HG02678 (cell line): ENCODE data around the gene C1orf167.

ENCODE experiments used
- ATAC-seq: cut with Tn5 transposase; IDR thresholded peaks from one replicate; pipeline ENCODE4 v1.9.1; 2021; ENCODE audit warnings: mild to moderate bottlenecking, moderate library complexity; ENCODE audit not compliant: unreplicated experiment

C1orf167 gene

DNA sequence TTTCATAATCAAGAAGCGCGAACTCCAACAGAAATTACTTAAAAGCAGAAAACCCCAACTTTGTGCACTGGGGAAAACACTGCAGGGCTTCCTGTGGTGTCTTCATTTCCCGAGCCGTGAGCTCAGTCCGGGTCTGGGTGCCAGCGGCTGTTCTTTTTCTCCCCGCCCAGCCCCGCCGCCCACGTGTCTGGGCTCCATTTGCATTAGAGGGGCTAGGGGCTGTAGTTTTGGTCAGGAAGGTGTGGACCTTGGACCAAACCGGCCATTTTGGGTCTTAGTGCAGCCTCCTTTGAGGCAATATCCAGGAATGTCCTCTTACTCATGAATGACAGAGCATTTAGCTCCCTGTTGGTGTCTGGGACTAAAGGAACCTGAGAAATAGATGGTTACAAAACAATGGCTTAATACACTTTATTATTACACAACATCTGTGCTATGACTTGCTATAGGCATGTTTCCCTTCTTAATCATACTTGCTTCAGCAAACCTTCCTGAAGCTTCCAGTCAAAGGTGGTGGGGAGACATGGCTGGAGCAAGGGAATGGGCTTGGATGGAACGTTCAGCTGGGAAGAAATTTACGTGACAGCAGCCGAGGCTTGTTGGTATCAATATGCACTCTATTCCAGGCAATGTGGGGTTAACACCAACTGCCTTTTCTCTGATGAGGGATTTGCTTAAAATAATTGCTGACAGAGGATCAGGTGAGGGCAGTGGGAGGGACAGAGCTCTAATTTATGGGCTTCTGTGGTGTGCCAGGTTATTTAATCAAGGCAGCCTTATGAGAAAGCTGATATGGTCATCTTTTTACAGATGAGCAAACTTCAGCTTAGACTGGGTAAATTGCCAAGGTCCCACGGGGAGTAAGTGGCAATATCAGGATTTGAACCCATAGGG, 25.0 kb upstream of the C1orf167 start:
- ATAC-seq: no peak

- ATAC-seq: no peak
Observed at GRCh38 chr1:11738096-11738495, 23.9 kb upstream of the C1orf167 start.

DNA sequence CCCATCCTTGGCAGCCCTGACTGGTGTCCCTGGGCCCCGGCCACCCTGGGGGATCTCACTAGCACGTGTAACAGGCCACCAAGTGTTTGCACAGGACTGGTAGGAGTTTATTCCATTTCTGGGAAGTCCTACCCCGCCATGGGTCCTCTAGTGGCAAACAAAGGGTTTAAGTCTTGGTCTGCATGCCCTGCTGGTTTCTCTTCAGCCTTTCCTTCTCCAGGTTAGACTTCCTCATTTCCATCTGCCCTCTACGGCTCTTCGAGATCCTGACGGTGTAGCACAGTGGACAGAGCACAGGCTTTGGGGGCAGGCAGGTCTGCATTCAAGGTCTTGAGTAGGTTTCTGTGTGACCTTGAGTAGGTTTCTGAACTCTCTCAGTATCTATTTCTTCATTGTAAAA, 23.2 kb upstream of the C1orf167 start:
- no peak for ATAC-seq

DNA sequence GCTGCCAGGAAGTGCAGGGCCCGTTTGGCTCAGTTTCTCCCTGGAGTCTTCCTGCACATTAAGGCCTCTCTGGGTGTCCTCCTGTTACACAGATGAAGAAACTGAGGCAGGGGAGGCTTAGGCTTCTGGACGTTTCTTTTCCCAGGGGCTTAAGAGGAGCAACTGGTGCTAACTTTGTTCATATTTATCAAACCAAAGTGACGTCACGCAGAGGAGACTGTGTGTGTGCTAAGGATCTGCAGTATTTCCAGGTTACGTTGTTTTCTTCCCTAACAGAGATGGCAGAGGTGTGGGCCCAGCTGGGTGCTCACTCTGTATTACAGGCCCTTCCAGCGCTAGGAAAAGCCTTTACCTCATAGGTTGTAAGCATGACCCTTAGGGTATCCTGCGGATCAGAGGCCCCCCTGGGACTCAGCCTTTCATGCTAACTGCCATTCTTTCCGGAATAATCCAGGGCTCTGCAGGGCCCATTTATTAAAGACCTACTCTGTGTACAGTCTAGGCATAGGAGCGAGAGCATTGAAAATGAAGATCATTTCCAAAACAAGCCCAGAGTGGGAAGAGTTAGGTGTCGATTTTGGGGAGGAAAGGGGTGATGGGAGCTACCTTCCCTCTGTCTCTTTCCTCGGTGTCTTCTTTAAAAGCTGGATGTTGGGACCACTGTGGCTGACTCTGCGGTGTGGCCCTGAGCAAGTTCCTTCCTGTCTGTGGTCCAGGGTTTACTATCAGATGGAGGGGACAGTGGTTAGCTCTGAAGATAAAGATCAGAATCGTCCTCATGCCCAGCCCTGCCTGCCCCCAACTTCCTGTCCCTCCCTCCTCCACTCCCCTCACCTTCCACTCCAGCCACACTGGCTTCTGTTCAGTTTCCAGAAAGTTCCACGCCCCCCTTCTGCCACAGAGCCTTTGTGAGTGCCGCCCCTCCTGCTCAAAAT, 21.5 kb upstream of the C1orf167 start:
- no peak for ATAC-seq

DNA sequence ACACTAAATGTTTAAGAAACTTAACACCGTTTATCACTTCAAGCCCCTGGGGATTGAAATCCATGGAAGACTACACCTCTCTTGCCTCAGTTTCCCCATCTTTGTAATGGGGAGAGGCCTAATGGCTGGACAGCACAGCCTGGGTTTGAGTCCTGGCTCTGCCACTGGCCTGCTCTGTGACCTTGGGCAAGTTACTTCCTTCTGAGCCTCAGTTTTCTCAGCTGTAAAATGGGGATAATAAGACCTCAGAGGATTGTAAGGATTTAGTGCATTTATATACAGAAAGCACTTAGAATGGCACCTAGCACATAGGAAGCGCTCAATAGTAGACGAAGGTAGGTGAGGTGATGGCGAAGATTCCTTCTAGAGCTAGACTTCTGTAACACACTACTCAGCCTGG, 20.5 kb upstream of the C1orf167 start:
- ATAC-seq: no peak

DNA sequence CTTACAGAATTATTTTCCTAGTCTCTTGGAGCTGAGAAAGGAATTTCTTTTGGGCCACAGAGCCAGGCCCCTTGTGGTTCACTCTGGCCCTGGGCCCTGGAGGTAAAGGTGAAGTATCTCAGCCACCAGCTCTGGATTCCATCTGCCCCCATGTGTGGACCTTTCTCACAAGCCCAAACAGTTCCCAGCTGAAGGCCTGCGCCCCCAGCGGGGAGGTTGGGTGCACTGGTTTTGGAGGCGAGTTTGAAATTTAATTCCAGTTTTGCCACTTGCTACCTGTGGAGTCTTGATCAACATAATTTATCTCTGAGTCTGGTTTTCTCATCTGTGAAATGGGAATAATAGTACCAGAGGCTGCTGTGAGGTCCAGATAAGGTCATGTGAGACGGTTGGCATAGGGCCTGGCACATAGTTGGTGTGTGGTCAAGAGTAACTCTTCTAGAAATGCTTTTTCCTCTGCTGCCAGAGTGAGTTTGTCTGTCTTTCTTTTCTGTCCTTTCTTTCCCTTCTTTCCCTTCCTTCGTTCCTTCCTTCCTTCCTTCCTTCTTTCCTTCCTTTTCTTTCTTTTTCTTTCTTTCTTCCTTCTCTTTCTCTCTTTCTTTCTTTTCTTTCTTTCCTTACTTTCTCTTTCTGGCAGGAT, 20.0 kb upstream of the C1orf167 start:
- ATAC-seq: no peak

- ATAC-seq: no peak
Observed at GRCh38 chr1:11744287-11744686, 17.7 kb upstream of the C1orf167 start.

- no peak for ATAC-seq
Observed at GRCh38 chr1:11746092-11746491, 15.9 kb upstream of the C1orf167 start.

DNA sequence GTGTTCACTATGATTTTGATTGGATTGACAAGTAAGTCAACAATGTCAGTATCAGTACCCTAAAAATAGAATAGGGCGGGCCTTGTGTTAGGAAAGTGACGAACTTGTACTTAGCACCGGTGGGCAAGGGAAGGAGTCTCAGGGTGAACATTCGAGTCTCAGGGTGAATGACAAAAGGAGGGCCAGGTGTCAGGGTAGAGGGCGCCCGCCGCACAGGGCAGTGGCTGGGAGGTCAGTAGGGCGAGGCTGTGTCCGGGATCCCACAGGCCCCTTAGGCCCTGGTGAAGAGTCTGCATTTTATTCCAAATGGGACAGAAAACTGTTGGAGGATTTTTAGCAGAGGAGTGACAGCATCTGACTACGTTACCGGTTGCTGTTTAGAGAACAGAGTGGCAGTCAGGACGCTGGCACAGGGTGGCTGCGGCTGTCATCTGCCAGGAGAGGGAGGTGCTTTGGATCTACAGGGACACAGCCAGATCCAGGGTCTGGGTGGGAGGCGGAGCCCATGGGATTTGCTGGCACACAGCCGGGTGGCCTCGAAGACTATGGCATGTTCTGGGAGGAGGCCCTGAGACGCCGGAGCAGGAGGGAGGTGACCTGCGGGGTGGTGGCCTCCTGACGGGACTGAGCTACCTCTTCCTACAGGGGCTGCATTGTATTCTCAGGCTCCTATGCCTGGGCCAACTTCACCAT, 15.1 kb upstream of the C1orf167 start:
- no peak for ATAC-seq

- no peak for ATAC-seq
Observed at GRCh38 chr1:11748294-11749202, 13.4 kb upstream of the C1orf167 start.

DNA sequence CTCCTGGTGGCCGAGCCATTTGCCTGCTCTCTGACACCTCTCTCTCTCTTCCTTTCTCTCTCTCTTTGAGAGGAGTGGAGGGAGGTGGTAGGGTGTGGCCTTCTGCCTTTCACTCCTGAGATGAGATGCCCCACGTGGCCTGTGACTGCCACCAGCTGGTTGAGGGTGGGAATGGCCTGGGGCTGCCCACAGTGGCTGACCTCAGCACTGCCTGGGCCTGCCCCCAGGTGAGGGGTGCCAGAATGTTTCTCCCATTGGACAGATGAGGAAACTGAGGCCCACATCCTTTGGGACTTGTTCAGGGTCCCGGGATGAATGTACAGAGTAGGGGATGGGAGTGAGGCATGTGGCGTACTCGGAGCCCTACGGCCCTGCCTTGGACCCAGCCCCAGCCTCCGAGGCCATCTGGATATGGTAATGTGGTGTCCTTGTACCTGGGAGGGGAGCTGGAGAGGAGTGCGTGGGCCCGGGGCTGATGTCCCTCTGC, 12.7 kb upstream of the C1orf167 start:
- no peak for ATAC-seq

- no peak for ATAC-seq
Observed at GRCh38 chr1:11749996-11750395, 12.0 kb upstream of the C1orf167 start.

DNA sequence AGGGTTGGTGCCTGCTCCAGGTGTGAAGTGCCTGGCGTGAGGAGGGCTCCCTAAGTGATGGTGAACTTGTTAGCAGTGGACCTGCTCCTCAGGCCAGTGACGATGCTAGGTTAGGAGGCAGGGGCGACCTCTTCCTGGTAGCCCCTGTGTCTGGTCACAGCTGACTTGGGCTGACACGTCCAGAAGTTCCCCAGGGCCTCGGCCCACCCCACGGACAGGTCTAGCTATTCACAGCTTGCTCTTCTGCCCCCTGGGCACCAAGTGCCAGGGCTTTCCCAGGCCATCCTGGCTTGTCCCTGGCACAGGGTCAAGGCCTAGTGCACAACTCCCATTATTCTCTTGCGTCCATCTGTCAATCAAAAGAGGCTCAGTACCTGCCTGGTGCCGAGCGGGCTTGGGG, 10.9 kb upstream of the C1orf167 start:
- no peak for ATAC-seq

DNA sequence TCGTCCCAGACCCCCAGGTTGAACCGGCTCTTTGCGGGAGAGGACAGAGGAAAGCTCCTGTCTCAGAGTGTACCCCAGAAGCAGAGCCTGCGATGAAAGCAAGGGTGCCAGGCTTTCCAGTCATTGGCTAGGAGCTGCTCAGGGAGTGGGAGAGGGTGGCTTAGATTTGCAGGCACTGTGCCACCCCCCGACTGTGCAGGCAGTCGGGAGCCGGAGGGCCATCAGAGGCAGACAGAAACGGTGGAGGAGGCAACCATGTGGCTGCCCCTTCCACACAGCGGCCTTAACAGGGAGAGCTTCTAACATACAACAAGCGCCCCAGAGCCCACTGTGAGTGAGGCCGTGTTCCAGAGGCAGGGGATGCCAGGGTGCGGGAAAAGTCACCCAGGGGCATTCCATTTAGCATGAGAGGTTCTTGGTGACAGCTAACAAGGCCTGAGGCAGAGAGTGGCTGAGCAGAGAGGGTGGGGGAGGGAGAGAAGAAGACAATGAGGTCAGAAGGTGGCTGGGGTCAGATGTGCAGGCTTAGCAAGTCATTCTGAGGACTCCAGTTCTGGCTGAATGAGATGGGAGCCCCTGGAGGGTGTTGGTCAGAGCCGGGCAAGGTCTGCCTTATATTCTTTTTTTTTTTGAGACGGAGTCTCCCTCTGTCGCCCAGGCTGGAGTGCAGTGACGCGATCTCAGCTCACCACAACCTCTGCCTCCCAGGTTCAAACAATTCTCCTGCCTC, 9.5 kb upstream of the C1orf167 start:
- ATAC-seq: no peak

GRCh38 chr1:11753555-11754208, 8.3 kb upstream of the C1orf167 start:
- ATAC-seq: no peak

DNA sequence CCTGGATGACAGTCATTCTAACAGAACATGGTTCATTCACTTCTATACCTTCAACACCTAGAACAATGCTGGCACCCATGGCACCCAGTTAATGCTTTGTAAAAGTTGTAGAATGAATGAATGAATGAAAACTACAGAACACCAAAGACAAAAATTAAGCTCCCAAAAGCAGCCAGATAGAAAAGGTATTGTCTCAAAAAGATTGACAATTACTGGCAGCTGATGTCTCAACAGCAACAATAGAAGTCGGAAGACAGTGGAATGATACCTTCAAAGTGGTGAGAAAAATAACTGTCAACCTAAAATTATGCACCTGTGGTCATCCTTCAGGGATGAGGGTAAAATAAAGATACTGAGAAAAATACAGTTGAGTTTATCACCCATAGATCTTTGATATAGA, 4.9 kb upstream of the C1orf167 start:
- ATAC-seq: no peak

DNA sequence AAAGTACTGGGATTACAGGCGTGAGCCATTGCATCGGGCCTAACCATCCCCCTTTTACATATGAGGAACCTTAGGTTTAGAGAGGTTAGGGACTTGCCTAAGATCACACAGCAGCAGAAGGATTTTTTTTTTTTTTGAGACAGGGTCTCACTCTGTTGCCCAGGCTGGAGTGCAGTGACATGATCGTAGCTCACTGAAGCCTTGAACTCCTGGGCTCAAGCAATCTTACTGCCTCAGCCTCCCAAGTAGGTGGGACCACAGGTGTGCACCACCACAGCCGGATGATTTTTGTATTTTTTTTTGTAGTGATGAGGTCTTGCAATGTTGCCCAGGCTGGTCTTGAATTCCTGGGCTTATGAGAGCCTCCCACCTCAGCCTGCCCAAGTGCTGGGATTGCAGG, 2.2 kb upstream of the C1orf167 start:
- ATAC-seq: no peak

- ATAC-seq: no peak
Observed at GRCh38 chr1:11761285-11761684, 708 bp upstream of the C1orf167 start.
